ENCODE data around the gene PDCL2.

The PDCL2 gene

GRCh38 chr4:55538531-55538930, 53.5 kb downstream of the PDCL2 start:
- Histone ChIP-seq H3K9ac (no peak overlapping the region), H3K27ac (no peak overlapping the region), H4K20me1 (ENCODE audit: insufficient read depth) (no peaks in the 10 kb centered on the region), H3K4me3 (IDR thresholded peaks at IDR 0.05; ENCODE audit: insufficient read depth, low read depth, low read length) (no peak overlapping the region), H2AFZ (ENCODE audit: low read depth) (no peak overlapping the region), H3K4me1 (ENCODE audit: low read depth, poor library complexity, severe bottlenecking) (peaks cover 5% of the 10 kb centered on the region), H3K79me2 (ENCODE audit: insufficient read depth, low read depth) (peaks cover 72% of the 10 kb centered on the region), H3K36me3 (ENCODE audit: insufficient read depth) (no peaks in the 10 kb centered on the region), H3K4me2 (no peak overlapping the region), H3K27me3 (ENCODE audit: insufficient read depth, low read depth) (no peaks in the 10 kb centered on the region)
- TF ChIP-seq CTCF (conservative IDR thresholded peaks at IDR 0.05; ENCODE audit: low read depth, low read length), result no peak

GRCh38 chr4:55534306-55534705, 57.7 kb downstream of the PDCL2 start:
- Histone ChIP-seq H3K36me3 (ENCODE audit: insufficient read depth) (no peaks in the 10 kb centered on the region), H3K9ac (no peak overlapping the region), H3K79me2 (ENCODE audit: insufficient read depth, low read depth) (peaks cover 72% of the 10 kb centered on the region), H3K4me1 (ENCODE audit: low read depth, poor library complexity, severe bottlenecking) (no peaks in the 10 kb centered on the region), H4K20me1 (ENCODE audit: insufficient read depth) (no peaks in the 10 kb centered on the region), H2AFZ (ENCODE audit: low read depth) (no peak overlapping the region), H3K4me2 (no peak overlapping the region), H3K27me3 (ENCODE audit: insufficient read depth, low read depth) (no peaks in the 10 kb centered on the region), H3K27ac (no peak overlapping the region), H3K4me3 (IDR thresholded peaks at IDR 0.05; ENCODE audit: insufficient read depth, low read depth, low read length) (no peak overlapping the region)
- no peak for TF ChIP-seq CTCF (conservative IDR thresholded peaks at IDR 0.05; ENCODE audit: low read depth, low read length)

- Histone ChIP-seq H4K20me1 (ENCODE audit: insufficient read depth) (no peaks in the 10 kb centered on the region), H3K4me3 (IDR thresholded peaks at IDR 0.05; ENCODE audit: insufficient read depth, low read depth, low read length) (no peak overlapping the region), H3K27me3 (ENCODE audit: insufficient read depth, low read depth) (no peaks in the 10 kb centered on the region), H3K4me2 (no peak overlapping the region), H3K27ac (no peak overlapping the region), H3K4me1 (ENCODE audit: low read depth, poor library complexity, severe bottlenecking) (no peaks in the 10 kb centered on the region), H2AFZ (ENCODE audit: low read depth) (no peak overlapping the region), H3K79me2 (ENCODE audit: insufficient read depth, low read depth) (peaks cover 43% of the 10 kb centered on the region; the same call in 1 of the 2 replicates), H3K9ac (no peak overlapping the region), H3K36me3 (ENCODE audit: insufficient read depth) (no peaks in the 10 kb centered on the region)
- no peak for TF ChIP-seq CTCF (conservative IDR thresholded peaks at IDR 0.05; ENCODE audit: low read depth, low read length)
These were observed 61.4 kb downstream of the PDCL2 start for GRCh38 chr4:55530691-55531090.

GRCh38 chr4:55530167-55530566, 61.9 kb downstream of the PDCL2 start:
- Histone ChIP-seq H3K79me2 (ENCODE audit: insufficient read depth, low read depth) (peaks cover 41% of the 10 kb centered on the region; the same call in 1 of the 2 replicates), H4K20me1 (ENCODE audit: insufficient read depth) (no peaks in the 10 kb centered on the region), H3K27ac (no peak overlapping the region), H3K36me3 (ENCODE audit: insufficient read depth) (no peaks in the 10 kb centered on the region), H3K4me3 (IDR thresholded peaks at IDR 0.05; ENCODE audit: insufficient read depth, low read depth, low read length) (no peak overlapping the region), H3K9ac (no peak overlapping the region), H3K4me1 (ENCODE audit: low read depth, poor library complexity, severe bottlenecking) (no peaks in the 10 kb centered on the region), H2AFZ (ENCODE audit: low read depth) (no peak overlapping the region), H3K4me2 (no peak overlapping the region), H3K27me3 (ENCODE audit: insufficient read depth, low read depth) (no peaks in the 10 kb centered on the region)
- TF ChIP-seq CTCF (conservative IDR thresholded peaks at IDR 0.05; ENCODE audit: low read depth, low read length), result no peak
